Activated CD4-positive, alpha-beta T cell treated with anti-CD3 and anti-CD28 coated beads for 1 hour (primary cell): ENCODE data around the gene KCNH1.

Experiments
- DNase-seq: peaks from one replicate; pipeline ENCODE4 v3.0.0-alpha.2; 2020

Gene KCNH1

DNA sequence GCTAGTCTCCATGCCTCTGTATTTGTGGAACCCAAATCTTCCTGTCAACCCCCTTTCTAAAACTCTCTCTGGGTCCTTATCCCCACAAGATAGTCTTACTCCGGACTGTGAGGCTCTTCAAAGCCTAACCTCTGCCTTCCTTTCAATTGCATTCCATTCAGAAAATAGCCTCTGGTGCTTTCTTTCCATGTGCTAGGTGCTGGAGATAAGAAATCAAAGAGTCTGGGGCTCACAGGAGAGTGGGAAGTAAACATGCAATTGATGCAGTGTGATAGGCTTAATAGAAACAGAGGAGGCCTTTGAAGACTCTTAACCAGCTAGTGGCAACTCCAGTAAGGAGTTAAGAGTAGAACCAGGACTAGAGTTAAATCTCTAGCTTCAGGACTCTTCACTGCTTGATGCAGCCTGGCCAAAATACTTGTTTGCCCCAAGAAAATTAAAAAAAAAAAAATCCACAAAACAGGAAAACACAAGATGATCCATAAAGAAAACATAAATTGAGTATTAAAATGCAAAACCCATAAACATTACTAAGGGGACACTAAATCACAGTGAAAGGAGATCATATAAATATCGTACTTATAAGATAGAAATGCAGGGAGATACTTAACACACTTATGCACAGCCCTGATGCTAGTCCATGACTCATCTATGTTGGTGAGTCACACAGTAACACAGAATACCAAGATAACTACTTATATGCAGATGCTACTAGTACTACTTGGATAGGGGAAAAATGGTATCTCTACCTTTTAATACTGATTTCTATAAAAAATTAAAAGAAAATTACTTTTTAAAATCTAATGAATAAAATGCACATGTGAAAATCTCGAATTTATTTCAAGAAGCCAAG is 341.5 kb downstream of the KCNH1 start:
- no peak for DNase-seq

DNA sequence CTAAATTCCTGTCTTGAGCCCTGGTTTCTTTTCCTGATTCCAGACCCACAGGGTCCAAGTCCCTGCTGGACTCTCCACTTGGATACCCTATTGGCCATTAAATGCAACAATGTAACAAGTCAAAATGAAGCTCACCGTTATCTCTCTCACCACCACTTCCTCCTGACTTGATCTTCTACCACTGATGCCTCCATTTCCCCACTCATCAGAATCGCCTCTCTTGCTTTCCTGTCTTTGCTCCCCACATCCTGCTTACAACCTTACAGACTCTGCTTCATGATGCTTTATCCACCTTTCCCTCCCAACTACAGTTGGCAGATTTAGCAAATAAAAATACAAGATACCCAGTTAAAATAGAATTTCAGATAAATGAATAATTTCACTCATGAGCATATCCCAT is 343.8 kb downstream of the KCNH1 start:
- DNase-seq = no peak

DNA sequence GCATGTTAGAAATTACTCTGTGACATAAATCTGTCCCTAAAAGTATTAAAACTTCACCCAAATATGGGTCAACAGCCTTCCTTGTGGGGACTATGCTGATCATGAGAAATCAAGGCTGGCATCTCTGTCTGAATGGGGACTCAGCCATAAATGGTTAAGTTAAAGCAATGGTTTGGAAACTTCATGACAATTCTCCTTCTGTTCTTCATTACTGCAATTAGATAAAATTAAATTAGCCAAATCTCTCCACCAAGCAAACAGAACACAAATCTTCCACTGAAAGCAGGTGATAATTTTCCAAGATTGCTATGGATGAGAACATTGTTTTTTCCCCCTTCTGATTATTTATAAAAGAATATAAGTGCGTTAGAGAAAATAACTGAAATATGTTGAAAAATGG is 346.1 kb downstream of the KCNH1 start:
- no peak for DNase-seq

DNA sequence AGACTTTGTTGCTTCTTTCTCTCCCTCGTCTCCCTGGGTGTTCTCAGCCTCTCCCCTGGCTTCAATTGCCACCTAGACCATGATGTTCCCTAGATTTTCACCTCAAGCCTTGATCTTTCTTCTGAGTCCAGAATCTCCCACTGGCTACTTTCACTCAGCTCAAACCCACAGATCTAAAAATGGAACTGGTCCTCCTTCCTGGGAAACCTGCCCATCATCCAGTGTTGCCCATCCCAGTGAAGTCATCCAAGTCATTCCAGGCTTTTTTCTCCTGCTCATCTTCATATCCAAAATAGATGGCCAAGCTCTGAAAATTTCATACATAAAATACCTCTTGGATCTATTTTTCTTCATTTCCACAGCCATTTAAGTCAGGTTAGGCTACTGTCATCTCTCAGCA is 347.4 kb downstream of the KCNH1 start:
- no peak for DNase-seq

DNA sequence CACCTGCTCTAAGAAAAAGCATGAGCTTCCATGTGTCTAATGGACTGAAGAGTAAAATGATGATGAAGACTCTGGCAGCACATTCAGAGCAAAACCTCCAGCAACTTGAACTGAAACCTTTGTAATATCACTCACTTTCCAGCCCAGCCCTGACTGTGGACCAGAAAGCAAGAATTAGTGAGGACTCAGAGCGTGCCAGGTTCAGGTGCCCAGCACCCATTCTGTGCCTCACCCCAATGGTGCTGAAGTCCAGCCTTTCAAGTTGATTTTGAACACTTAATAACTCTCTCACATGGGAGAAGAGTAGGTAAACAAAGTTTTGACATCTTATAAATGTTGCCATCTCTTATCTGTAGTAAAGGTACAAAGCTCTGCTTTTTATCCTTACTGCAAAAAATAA is 350.0 kb downstream of the KCNH1 start:
- no peak for DNase-seq

DNA sequence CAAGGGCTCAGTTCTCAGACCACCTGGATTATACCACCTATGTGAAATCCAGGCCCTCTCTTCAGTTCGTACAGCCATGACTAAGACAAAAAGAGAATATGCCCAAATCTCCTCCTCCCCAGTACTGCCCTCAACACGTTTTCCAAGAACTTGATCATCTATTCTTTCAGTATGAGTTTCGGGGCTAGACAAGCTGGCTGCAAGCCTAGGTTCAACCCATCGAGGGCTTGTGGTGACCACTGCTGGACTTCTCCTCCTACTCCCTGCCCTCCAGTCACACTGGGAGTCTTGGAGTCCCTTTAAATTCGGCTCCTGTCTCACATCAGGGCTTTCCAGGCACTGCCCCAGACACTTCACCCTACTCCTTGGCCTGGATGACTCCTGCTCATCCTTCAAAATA is 352.3 kb downstream of the KCNH1 start:
- DNase-seq = no peak

DNA sequence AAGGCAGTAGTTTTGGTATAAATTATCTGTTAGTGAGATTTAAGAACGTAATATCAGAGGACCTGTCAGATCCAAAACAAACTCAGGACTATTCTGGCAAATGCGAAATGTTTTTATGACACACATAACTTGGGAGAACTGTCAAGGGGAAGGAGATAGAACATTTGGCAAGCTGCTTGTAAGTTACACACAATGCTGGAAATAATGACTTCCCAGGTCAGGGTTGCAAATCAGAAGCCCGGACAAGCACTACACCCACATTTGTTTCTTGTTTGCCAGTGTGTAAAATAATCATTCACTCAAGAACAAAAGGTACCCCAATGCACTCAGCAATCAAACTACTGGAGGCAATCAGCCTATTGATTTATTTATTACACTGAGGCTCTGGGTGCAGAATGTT is 354.7 kb downstream of the KCNH1 start:
- DNase-seq = no peak

DNA sequence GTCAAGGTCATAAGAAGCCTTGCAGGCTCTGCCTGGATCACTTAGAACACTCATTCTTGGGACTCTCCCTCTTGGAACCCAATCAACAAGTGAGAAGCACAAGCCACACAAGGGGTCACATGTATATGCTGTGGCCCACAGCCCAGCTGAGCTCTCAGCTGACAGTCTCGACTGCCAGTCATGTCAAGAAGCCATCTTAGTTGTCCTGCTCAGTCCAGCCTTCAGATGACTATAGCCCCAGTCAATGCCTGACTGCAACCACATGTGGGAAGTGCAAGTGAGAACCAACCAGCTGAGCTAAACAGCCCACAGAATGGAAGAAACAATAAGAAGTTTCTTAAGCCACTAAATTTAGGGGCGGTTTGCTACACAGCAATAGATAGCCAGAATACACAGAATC is 356.0 kb downstream of the KCNH1 start:
- no peak for DNase-seq

DNA sequence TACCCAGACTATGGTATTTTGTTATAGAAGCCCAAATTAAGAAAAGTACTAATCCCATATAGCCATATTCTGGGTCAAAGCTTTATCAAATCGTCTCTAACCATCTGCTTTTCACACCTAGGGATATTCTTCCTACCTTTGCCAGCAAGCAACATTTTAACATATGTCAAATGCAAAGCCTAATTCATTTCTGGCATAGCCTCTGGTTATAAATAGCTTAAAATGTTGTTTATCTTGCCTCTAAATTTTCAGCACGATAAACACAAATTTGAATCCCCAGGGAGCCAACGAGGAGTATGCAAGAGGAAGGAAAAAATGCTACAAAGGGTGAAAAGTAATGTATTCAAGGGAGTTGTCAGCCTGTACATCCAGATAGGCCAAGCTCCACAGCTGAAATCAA is 357.2 kb downstream of the KCNH1 start:
- DNase-seq = no peak

DNA sequence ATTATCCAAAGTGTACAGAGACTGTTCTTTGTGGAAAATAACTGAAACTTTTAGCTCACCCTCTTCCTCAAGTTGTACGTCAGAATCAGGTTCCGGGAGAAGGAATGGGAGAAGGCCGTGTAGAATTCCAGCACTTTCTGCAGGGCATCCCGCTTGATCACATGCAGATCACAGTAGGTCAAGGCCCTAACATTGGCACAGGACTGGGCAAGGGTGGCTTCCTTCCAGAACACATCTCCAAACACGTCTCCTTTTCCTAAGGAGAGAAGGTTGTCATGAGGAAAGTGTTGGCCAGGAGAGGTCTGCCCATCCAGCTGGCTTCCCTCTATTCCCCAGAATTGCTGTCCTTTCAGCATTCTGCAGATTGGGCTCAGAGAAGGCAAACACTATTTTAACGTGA is 358.7 kb downstream of the KCNH1 start:
- no peak for DNase-seq

DNA sequence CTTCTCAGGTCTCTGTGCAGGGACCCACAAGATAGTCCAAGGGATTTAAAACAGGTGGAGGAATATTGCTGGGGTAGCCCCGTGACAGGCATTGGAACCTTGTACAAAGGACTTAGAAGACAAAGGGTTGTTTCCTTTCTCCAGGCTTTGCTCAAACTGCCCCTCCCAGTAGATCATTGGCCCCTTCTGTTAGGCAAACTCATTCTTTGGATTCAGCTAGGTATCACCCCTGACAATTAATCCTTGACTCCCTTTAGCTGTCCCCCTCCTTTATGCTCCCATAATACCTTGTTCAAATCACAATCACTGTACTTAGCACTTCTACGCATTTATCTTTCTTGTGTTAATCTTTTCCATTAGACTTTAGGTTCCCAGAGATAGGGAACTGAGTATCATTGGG is 360.5 kb downstream of the KCNH1 start:
- no peak for DNase-seq

DNA sequence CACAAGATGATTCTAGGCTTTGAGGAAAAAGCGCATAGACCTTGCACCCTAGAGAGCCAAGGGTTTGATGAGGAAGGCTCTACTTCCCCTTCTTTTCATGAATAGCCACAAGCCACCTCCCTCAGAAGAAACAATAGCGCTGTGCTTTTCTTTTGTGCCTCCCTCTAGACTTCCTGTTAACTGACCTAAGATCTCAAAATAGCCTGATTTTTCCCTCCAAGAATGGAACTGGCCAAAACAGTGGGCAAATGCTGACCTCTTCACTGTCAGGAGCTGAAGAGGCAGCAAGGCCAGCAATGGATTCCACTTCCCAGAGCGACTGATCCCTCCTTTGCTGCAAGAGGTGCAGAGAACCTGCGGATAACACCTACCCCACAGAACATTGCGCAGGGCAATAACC is 362.8 kb downstream of the KCNH1 start:
- no peak for DNase-seq

DNA sequence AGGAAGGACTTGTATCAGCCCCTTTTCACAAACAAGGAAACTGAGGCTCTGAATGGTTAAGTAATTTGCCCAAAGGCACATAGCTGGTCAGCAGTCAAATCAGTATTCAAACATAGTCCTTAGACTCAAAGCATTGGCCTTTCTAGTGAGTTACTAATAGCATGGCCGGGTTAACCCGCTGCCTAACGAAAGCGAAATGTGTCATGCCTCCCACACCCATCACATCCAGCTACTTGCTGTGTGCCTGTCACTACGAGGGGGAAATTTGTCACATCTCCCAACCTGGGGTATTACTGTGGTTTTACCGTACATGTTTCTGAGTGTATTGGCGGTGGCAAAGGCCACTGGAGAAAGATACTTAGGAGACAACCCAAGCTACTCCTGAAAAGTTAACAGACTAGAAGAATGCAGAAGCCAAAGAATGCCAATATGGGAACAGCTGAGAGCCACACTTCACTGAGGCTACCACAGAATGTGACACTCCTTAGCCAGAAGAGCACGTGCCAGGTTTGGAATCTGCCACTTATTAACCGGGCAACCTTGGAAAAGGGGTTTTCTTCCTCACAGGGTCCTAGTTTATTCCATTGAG is 363.5 kb downstream of the KCNH1 start:
- no peak for DNase-seq

DNA sequence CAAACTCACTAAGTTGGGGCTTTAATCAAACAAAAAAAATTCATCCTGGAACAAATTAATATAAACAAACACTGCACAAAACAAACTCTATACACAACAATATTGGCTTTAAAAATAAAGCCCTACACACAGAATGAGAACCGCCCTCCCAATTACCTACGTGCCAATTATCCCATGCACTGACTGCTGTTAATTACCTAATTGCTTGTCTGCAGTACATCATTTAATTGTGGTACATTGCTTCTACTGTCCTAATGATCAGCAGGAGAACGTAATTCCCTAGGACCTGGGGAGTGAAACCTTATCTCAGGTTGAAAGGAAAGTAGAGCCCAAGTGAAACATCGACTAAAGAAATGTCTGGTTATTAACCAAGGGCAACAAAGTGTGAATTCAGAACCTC is 364.5 kb downstream of the KCNH1 start:
- no peak for DNase-seq

DNA sequence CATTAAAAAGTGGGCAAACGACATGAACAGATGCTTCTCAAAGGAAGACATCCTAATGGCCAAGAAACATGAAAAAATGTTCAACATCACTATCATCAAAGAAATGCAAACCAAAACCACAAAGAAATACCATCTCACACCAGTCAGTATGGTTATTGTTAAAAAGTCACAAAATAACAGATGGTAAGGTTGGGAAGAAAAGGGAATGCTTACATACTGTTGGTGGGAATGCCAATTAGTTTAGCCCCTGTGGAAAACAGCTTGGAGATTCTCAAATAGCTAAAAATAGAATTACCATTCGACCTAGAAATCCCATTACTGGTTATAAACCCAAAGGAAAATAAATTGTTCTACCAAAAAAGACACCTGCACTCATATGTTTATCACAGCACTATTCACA is 369.4 kb downstream of the KCNH1 start:
- DNase-seq = no peak

DNA sequence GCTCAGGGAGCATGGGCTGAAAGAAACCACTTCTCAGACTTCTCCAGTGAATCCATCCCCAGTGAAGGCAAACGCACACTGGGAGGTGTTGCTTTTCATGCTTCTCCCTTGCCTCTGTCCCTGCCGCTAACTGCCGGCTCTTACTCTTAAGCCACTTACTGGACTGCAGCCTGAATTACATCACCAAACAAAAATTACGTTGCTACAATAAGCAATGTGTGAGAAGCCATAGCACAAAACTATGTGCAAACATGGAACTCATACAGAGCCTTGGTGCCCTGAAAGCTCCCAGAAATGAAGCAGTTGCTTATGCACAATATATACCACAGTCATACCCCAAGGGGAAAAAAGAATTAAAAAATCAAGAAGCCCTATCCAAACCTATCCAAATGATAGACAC is 375.2 kb downstream of the KCNH1 start:
- DNase-seq = no peak

DNA sequence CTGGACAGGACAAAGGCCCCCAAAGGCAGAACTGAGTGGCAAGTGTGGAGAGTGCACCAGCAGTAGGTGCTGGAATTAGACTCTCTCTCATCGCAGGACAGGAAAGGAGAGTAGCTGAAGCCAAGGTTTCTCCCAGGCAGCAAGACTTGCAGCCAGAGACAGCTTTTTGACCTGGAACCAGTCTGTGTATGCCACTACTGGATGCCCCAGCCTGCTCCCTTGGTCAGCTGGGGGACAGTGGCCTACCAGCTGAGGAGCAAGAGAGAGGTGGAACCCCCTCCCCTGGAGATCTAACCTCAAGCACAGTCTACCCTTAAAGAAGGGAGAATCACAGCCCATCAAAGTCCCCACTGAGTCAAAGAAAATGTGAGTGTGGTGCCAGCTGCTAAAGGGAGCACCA is 375.7 kb downstream of the KCNH1 start:
- no peak for DNase-seq

DNA sequence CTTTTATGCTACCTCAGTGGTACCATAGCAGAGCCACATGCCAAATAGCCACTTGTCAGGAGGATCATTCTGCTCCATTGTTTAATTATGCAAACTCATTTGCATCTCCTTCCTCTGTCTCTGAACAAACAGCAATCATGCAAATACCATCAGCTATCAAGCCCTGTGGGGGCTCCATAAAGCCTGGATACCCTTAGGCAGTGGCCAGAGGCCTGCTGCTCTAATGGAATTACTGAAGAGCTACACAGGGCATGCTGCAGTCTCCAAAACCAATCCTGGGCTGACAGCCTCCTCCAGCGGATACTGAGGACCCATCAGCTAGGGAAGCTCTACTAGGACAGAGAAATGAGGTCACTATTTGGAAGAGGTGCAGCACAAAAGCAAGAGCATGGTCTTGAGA is 376.3 kb downstream of the KCNH1 start:
- no peak for DNase-seq

DNA sequence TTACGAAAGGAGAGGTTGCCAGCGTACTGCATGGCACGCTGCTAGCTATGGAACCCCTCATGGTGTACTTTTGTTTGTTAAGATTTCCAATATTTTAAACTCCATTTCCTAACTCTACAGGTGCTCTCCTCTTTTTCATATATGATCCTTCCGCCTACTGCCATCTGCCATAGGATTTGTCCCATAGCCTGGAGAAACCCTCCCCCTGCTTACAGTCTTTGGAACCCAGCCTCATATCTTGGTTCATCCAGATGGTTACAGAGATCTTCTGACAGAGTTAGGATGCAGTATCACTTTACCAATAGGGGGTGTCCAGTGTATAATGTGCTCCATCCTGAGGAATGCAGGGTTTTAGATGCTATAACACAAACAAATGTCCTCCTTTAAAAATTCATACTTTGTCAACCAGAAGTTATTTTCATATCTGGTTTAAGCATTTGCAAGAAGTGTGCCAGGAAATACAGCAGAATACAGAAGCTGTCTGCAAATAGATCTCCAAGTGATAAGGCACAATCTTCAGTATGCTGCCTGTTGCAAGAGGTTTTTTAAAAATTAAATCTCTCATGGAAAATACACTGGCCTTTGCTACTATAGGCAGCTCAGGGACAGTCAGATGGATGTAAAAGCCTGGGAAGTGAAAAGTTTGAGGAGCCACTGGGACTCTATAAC is 377.8 kb downstream of the KCNH1 start:
- no peak for DNase-seq

DNA sequence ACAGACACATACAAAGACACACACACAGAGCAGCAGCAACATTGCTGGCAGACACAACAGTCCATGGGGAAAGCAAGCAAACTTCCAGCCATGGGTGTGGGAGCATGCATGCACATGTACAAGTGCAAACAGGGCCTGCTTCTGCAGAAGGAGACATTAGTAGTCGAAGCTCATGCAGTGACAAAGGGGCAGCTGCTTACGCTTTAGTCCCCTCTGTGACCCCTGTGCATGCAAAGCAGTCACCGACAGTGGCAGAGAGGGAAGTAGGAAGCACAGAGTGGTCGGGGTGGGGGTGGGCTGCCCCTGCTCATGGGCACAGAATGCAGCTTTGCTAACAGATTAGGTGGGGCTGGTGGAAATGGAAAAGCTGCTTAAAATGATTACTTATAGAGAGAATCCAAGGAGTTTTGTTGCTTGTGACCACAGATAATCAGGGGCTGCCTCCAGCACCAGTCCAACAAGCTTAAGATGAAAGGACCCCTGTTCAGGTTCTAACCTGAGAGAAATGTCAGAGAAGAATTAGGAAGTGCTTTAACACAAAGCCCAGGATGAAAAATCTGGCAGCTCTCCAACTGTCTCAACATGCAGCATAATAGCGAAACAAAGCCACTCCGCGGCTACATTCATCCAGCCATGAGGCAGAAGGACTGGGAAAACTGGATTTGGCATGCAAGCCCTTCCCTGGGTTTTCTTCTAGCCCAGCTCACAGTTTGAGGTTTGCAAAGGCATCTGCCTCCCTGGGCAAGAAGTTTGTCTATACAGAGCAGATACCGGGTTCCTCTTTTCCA is 378.9 kb downstream of the KCNH1 start:
- no peak for DNase-seq

DNA sequence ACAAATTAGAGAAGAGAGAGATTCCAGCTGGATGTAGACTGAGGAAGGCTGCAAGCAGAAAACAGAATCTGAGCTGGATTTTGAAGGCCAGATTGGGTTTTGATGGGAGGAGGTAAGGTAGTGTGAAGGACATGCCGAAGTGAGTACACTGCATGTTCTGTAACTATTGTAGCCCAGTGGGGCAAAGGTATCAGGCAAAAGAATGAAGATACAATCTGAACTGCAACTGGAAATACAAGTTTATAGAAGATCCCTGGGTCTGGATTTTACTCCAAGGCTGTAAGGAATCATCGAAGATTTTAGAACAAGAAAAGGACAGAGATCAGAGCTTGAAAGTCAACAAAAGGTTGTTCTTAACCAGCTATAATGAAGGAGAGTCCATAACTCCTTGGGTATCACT is 382.0 kb downstream of the KCNH1 start:
- no peak for DNase-seq

DNA sequence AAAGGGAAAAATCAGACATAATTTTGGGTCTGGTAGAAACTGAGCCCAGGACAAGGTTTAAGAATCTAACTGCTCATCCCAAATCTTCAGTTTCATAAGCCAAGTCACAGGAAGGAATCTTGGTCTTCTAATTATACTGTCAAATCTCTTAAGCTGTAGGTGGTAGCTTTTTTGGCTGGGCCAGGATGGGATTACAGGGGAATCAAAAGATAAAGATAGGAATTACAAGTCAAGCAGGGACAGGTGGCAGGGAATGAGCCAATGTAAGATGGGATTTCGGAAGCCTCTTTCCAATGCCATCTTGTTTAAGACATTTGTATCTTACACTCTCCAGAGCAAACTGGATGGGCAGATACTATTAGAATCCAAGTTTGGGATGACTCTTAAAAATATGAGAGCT is 383.5 kb downstream of the KCNH1 start:
- no peak for DNase-seq

DNA sequence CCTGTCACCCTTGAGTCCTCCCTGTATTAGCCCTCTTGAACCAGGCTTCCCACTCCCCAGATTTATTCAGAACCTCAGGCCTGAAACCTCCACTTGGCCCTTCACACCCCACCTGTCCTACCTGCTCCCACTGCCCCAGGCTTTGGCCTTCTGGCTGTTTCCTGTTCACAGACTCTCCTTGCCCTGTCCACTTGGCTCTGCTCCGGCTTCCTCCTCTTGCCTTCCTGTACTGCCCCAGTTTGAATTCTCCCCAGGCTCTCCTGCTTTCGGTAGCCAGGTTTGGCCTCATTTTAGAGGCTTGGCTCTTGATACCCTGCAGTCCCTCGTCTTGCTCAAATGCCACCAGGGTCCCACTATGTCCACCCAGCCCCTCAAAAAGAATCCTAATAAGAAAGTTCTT is 385.2 kb downstream of the KCNH1 start:
- DNase-seq = no peak

DNA sequence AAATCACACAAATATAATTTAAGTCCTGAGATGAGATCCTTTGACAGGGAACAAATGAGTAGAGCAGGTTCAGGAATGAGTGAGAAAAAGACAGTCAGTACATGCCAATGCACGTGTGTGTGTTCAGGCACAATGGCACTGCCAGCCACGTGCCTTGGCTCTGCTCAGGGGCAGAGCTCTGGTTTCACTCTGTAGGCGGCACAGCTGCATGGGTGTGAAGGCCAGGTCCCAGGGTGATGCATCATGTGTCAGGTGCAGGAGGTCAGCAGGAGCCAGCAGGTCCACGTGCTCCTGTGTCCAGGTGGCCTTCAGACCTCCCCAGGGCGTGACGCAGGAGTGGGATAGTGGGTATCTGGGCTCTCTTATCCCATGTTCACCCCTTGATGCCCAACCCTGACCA is 386.1 kb downstream of the KCNH1 start:
- DNase-seq = no peak
